Measurements from ENCODE around the gene GPR152. TPM values are rescaled to one million over a fixed set of nuclear protein-coding genes. Genes with fewer than 3 reads are reported as not detected.

The GPR152 gene
- total RNA-seq, 1 experiment from 2014 or later = not detected

GRCh38 chr11:67466962-67467771, 14.6 kb upstream of the GPR152 start:
- Mint-ChIP-seq H3K27ac (no peak overlapping the region; a peak in 1 of 7 replicates), H3K9me3 (no peaks in the 10 kb centered on the region), H3K4me1 (peaks cover 20 to 25% of the 10 kb centered on the region in 2 experiments), H3K36me3 (ENCODE audit: insufficient read depth in 1 of 3, low read depth in 3 of 3) (peaks cover 0 to 4% (median 0%) of the 10 kb centered on the region in 3 experiments; a peak in 2 of 7 replicates), H3K4me3 (peak overlapping the region; percentile 87 to 90), H3K27me3 (ENCODE audit: low read depth) (peaks cover 5% of the 10 kb centered on the region)
- H2AFZ ChIP-seq (ENCODE audit: low read length) = no peak overlapping the region
- no peak overlapping the region for H3K4ac ChIP-seq (ENCODE audit: low read depth, low read length)
- H2BK20ac ChIP-seq (ENCODE audit: low read depth, low read length, poor library complexity, severe bottlenecking) = no peak overlapping the region
- no peak overlapping the region for H3K18ac ChIP-seq (ENCODE audit: insufficient read length, low read depth, low read length)
- no peak overlapping the region for H2BK120ac ChIP-seq (ENCODE audit: low read depth, low read length, poor library complexity, severe bottlenecking)
- H4K5ac ChIP-seq (ENCODE audit: insufficient read length, low read depth, low read length) = no peak overlapping the region
- H2BK12ac ChIP-seq (ENCODE audit: insufficient read length, low read depth, low read length) = no peak overlapping the region
- H3K23ac ChIP-seq (ENCODE audit: insufficient read length, low read depth, low read length) = no peak overlapping the region
- H3K23me2 ChIP-seq (ENCODE audit: insufficient read length, low read depth, low read length, poor library complexity, severe bottlenecking) = peaks cover 12% of the 10 kb centered on the region
- no CpG with 5 or more reads among the region's 11 CpGs for WGBS (ENCODE audit: extremely low coverage, insufficient read length, low lambda C conversion rate)
- no peaks in the 10 kb centered on the region for H3K79me2 ChIP-seq (ENCODE audit: insufficient read depth, low read length)
- no peaks in the 10 kb centered on the region; the same call in 1 of the 2 replicates for H3K4me1 ChIP-seq (ENCODE audit: insufficient read depth, low read length)
- H2BK15ac ChIP-seq (ENCODE audit: low read depth, low read length) = no peak overlapping the region
- H3K27me3 ChIP-seq (ENCODE audit: insufficient read depth, low read length) = peaks cover 3% of the 10 kb centered on the region; the same call in 1 of the 2 replicates
- no peaks in the 10 kb centered on the region for H4K20me1 ChIP-seq (ENCODE audit: control insufficient read depth, insufficient read depth, insufficient read length)
- H3K79me1 ChIP-seq (ENCODE audit: insufficient read depth, low read depth, low read length, poor library complexity, severe bottlenecking) = no peaks in the 10 kb centered on the region
- TF ChIP-seq, protein P1, sequence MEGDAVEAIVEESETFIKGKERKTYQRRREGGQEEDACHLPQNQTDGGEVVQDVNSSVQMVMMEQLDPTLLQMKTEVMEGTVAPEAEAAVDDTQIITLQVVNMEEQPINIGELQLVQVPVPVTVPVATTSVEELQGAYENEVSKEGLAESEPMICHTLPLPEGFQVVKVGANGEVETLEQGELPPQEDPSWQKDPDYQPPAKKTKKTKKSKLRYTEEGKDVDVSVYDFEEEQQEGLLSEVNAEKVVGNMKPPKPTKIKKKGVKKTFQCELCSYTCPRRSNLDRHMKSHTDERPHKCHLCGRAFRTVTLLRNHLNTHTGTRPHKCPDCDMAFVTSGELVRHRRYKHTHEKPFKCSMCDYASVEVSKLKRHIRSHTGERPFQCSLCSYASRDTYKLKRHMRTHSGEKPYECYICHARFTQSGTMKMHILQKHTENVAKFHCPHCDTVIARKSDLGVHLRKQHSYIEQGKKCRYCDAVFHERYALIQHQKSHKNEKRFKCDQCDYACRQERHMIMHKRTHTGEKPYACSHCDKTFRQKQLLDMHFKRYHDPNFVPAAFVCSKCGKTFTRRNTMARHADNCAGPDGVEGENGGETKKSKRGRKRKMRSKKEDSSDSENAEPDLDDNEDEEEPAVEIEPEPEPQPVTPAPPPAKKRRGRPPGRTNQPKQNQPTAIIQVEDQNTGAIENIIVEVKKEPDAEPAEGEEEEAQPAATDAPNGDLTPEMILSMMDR (conservative IDR thresholded peaks at IDR 0.05) = no peak
- no peak overlapping the region for H4K8ac ChIP-seq (replicated peaks; ENCODE audit: insufficient read length, low read depth, low read length)
- no peaks in the 10 kb centered on the region for H3K9me3 ChIP-seq (ENCODE audit: control insufficient read depth, low read depth, low read length)
- no peak for DNase-seq
- H3K4me2 ChIP-seq (ENCODE audit: insufficient read depth, insufficient read length, low read length) = no peak overlapping the region
- H3T11ph ChIP-seq (ENCODE audit: low read length) = no peak overlapping the region
- H3K27ac ChIP-seq (ENCODE audit: insufficient read length, low read depth, low read length) = no peak overlapping the region
- H4K91ac ChIP-seq (ENCODE audit: insufficient read length, low read depth, low read length) = no peak overlapping the region
- H3K9ac ChIP-seq (ENCODE audit: extremely low read depth, insufficient read length, low read length) = no peak overlapping the region
- no peak overlapping the region for H2AK5ac ChIP-seq (ENCODE audit: insufficient read length, low read length)
- H2BK5ac ChIP-seq (ENCODE audit: insufficient read length, low read length) = no peak overlapping the region
- no peak overlapping the region for H3K56ac ChIP-seq (ENCODE audit: insufficient read length, low read depth, low read length)
- H3K14ac ChIP-seq (ENCODE audit: insufficient read depth, low read length) = no peak overlapping the region
